LNCaP clone FGC (cell line): ENCODE results near the gene SLC7A6OS.
A peak's percentile ranks its signal among the peaks of the same experiment; 100 is the strongest.

ENCODE experiments used
- DNase-seq: peaks from one replicate; pipeline ENCODE4 v3.0.0-alpha.2; 2011; ENCODE audit warnings: low read depth
- H3K4me3 ChIP-seq: 2 replicates; pipeline ENCODE4 v1.5.1; 2011; ENCODE audit warnings: mild to moderate bottlenecking, low read depth, low read length, control low read depth
- CTCF ChIP-seq: IDR thresholded peaks from 2 replicates; pipeline ENCODE4 v1.5.1; 2012; ENCODE audit warnings: mild to moderate bottlenecking; ENCODE audit not compliant: control insufficient read depth, insufficient read depth; ENCODE audit errors: extremely low read depth

The SLC7A6OS gene

DNA sequence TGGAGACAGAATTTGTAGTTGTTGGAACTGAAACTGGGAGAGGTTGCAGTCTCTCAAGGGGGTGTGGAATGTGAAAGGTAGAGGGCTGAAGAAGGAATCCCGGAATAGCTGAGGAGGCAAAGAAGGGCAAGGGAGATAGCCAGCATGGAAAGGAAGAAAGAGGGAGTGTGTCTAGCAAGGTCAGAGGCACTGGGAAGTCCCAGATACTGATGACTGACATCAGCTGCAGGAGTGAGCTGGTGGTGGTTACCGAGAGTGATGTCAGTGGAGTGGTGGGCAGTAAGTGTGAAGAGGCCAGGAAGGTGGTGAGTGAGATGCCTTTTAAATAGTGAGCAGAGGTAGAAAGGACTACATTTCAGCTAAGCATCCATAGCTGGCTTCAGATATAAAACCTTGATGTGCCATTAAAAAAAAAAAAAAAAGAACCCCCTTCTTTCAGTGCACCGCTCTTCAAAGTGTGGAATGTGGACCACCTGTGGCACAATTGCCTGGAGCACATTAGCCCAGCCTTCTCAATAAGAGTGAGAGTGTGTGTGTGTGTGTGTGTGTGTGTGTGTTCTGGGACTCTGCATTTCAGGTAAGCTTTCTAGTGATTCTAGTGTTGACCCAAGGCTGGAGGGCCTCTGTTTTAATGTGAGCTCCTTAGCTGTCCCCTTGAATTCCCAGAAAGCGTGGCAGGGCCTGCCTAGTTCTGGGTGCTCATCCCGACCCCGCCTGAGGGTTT lies 8.6 kb upstream of the SLC7A6OS start:
- DNase-seq: no peak
- no peak overlapping the region for H3K4me3 ChIP-seq

GRCh38 chr16:68313116-68313515 lies 2.4 kb upstream of the SLC7A6OS start:
- H3K4me3 ChIP-seq: no peak overlapping the region
- no peak for TF ChIP-seq CTCF
- DNase-seq: no peak

More for the DNA sequence above, 8.6 kb upstream of the SLC7A6OS start:
- no peak for TF ChIP-seq CTCF

- DNase-seq: no peak
- TF ChIP-seq CTCF: no peak
- peak overlapping the region; percentile 97 for H3K4me3 ChIP-seq
Observed at GRCh38 chr16:68310437-68310773, 341 bp downstream of the SLC7A6OS start.

DNA sequence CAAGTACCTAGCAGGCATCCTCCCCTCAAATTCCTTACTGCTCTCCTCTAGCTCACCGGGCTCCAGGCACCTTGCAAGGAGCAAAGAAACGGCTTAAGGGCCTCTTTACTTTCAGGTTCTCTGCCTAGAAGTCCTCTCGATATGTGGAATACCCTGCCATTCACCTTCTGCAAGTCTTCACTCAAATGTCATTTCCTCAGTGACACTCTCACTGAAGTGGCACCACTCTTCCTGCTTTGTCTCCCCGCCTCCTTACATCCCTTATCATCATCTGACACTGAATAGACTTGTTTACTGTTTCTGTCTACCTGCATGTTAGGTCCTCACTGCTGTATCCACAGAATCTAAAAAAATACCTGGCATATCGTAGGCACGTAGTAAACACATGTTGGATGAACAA lies 947 bp downstream of the SLC7A6OS start:
- peak overlapping the region; percentile 97 for H3K4me3 ChIP-seq
- no peak for DNase-seq
- no peak for TF ChIP-seq CTCF

DNA sequence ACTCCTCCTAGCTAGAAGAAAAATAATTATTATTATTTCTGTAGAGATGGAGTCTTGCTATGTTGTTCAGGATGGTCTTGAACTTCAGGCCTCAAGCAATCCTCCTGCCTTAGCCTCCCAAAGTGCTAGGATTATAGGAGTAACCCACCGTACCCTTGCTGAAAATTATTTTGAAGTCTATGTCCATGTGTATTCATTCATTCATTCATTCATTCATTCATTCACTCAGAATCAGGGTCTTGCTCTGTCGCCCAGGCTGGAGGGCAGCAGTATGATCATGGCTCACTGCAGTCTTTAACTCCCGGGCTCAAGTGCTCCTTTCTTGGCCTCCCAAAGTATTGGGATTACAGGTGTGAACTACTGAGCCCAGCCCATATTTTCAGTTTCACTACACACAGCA lies 4.1 kb downstream of the SLC7A6OS start:
- TF ChIP-seq CTCF: no peak
- H3K4me3 ChIP-seq: no peak overlapping the region
- no peak for DNase-seq

- no peak for DNase-seq
- no peak overlapping the region for H3K4me3 ChIP-seq
- no peak for TF ChIP-seq CTCF
Observed at GRCh38 chr16:68300734-68301459, 9.8 kb downstream of the SLC7A6OS start.
